Uterus (tissue), 4 donors: Measurements from ENCODE around the gene RSBN1L. TPM values are rescaled to one million over a fixed set of nuclear protein-coding genes. Genes with fewer than 3 reads are reported as not detected.
"Not testable (repeated sequence)": the region's sequence is repeated elsewhere in the genome, so short reads cannot be mapped to it uniquely, and the experiment has no call there.

Experiments
- DNase-seq, 2 donors: peaks; one replicate each; pipeline ENCODE4 v3.0.0-alpha.2; 2019 to 2020
- H3K27ac ChIP-seq, 2 donors: fragments of 200-600 bp; sonication (generic); 1 replicate in 1 of 2; 2 replicates in 1 of 2; pipeline ENCODE4 v1.5.1; 2016 to 2018
- H3K27me3 ChIP-seq, 2 donors: fragments of 200-600 bp; sonication (generic); one replicate each; pipeline ENCODE4 v1.5.1; 2018 to 2019; ENCODE audit warnings: control low read depth in 1 of 2
- H3K36me3 ChIP-seq, 2 donors: fragments of 200-600 bp; sonication (generic); one replicate each; pipeline ENCODE4 v1.5.1; 2019; ENCODE audit warnings: control low read depth in 1 of 2
- H3K4me1 ChIP-seq, 2 donors: fragments of 200-600 bp; sonication (generic); one replicate each; pipeline ENCODE4 v1.5.1; 2018 to 2019; ENCODE audit warnings: control low read depth in 1 of 2
- H3K4me3 ChIP-seq, 2 donors: fragments of 200-600 bp; sonication (generic); 1 replicate in 1 of 2; 2 replicates in 1 of 2; pipeline ENCODE4 v1.5.1; 2018 to 2019; ENCODE audit warnings: mild to moderate bottlenecking in 1 of 2
- H3K9me3 ChIP-seq, 2 donors: fragments of 200-600 bp; sonication (generic); one replicate each; pipeline ENCODE4 v1.5.1; 2019; ENCODE audit warnings: control low read depth in 1 of 2
- POLR2A ChIP-seq, 2 donors: fragments of 450-650 bp; IDR thresholded peaks; one replicate each; pipeline ENCODE4 v1.6.1; 2016; ENCODE audit warnings: antibody characterized with exemption in 2 of 2, mild to moderate bottlenecking in 1 of 2, moderate library complexity in 1 of 2
- intact Hi-C: fragments of 100-400 bp; cut with DNase I; formaldehyde crosslinking; loops from one replicate; pipeline ENCODE4 v1.15.1; 2023; ENCODE audit warnings: low total_unique reads
- total RNA-seq, 4 donors: library from RNA; depleted of rRNA in 3 of 4; stranded (reverse); fragments of >200 nt in 3 of 4; gene quantifications; one replicate each; pipeline versions ENCODE4 v1.1.0 to v1.2.4, GENCODE V29; 2014 to 2023
- TF ChIP-seq, protein P1 (sequence below), 4 experiments: fragments of 200-600 bp in 2 of 4; fragments of 450-650 bp in 2 of 4; sonication (generic) in 2 of 4; IDR thresholded peaks; one replicate each; pipeline ENCODE4 v1.5.1; 2016 to 2019; ENCODE audit warnings: antibody characterized with exemption in 4 of 4, mild to moderate bottlenecking in 2 of 4, moderate library complexity in 1 of 4
- donor health status: DM: yes; HTN: yes; CAD: no.

Gene RSBN1L
- 10 to 100 TPM; 25.1 to 55.7 (median 42.5) TPM for total RNA-seq

GRCh38 chr7:77696057-77696642 lies at the start of gene RSBN1L:
Gene RSBN1L (plus strand): TSS chr7:77696459. CDS start chr7:77696470, 11 bp downstream.
- peaks cover 0 to 7% of the 10 kb centered on the region in 2 donors for H3K4me1 ChIP-seq
- H3K36me3 ChIP-seq, result no peaks in the 10 kb centered on the region
- intact Hi-C loops, result no loop called here

DNA sequence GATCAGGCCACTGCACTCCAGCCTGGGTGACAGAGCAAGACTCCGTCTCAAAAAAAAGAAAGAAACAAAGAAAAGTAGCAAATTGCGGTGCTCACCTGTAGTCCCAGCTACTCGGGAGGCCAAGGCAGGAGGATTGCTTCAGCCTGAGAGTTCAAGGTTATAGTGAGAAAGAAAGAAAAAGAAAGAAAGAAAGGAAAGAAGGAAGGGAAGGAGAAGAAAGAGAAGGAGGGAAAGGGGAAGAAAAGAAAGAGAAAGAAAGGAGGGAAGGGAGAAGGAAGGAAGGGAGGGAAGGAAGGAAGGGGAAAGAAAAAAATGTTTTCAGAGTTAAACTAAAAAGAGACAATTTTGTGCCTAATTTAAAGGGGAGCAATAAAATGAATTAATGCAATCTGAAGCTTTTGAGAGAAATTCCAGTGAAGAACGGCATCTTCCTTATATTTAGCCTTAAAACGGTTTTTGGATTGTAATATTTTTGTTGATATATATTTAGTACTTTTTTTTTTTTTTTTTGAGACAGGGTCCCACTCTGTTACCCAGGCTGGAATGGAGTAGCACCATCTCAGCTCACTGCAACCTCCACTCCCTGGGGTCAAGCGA lies 47.4 kb upstream of the RSBN1L start:
- TF ChIP-seq POLR2A (IDR thresholded peaks at IDR 0.05), result no peak
- TF ChIP-seq, protein P1, sequence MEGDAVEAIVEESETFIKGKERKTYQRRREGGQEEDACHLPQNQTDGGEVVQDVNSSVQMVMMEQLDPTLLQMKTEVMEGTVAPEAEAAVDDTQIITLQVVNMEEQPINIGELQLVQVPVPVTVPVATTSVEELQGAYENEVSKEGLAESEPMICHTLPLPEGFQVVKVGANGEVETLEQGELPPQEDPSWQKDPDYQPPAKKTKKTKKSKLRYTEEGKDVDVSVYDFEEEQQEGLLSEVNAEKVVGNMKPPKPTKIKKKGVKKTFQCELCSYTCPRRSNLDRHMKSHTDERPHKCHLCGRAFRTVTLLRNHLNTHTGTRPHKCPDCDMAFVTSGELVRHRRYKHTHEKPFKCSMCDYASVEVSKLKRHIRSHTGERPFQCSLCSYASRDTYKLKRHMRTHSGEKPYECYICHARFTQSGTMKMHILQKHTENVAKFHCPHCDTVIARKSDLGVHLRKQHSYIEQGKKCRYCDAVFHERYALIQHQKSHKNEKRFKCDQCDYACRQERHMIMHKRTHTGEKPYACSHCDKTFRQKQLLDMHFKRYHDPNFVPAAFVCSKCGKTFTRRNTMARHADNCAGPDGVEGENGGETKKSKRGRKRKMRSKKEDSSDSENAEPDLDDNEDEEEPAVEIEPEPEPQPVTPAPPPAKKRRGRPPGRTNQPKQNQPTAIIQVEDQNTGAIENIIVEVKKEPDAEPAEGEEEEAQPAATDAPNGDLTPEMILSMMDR (IDR thresholded peaks at IDR 0.05), result no peak
- Histone ChIP-seq H3K4me1 (no peaks in the 10 kb centered on the region), H3K27ac (no peak overlapping the region), H3K27me3 (no peaks in the 10 kb centered on the region), H3K36me3 (no peaks in the 10 kb centered on the region), H3K4me3 (no peak overlapping the region), H3K9me3 (no peaks in the 10 kb centered on the region)
- intact Hi-C loops, result no loop called here
- no peak for DNase-seq

More at GRCh38 chr7:77696057-77696642, at the start of gene RSBN1L:
- Histone ChIP-seq H3K4me3 (peak within 1 kb of the TSS; percentile 73 to 96), H3K9me3 (no peaks in the 10 kb centered on the region), H3K27me3 (no peaks in the 10 kb centered on the region), H3K27ac (peak within 1 kb of the TSS; percentile 92 to 97)
- TF ChIP-seq, protein P1 (IDR thresholded peaks at IDR 0.05), result peak; percentile 24 to 68 (median 47)
- TF ChIP-seq POLR2A (IDR thresholded peaks at IDR 0.05), result peak; percentile 90 to 98
- peak; percentile 97 to 98 for DNase-seq

DNA sequence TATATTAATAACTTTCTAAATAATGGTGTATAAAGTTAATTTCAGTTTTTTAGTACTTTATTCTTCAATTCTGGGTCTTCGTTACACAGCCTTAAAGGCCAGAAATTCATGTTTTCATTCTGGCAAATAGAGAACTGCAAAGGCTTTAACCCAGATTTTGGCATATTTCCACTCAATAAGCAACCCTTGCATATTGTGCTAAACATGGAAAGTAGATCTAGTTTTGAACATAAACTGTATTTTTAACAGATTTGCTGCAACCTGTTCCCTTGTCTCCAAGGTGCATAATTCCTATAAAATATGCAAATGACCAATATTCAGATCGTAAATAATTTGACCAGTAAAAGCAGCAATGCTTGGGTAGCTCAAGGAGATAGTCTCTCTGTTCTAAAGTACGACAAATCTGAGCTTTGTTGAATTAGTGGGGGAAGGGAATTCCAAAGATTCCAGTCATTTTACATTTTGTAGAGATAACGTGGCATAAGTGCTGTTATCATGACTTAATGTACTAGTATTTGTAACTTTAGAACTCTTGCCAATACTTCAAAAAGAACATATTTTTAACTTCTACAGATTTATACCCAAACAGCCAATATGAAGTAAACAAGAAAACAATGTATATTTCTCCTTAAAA lies 46.4 kb upstream of the RSBN1L start:
- H3K36me3 ChIP-seq, result no peaks in the 10 kb centered on the region
- no peak for DNase-seq
- TF ChIP-seq, protein P1 (IDR thresholded peaks at IDR 0.05), result no peak
- no peak for TF ChIP-seq POLR2A (IDR thresholded peaks at IDR 0.05)
- H3K4me1 ChIP-seq, result no peaks in the 10 kb centered on the region
- no peak overlapping the region for H3K27ac ChIP-seq
- intact Hi-C loops, result loop anchor here (5.0 kb wide), 1 partner anchor 107 kb away; no protein-coding TSS in a partner anchor
- H3K27me3 ChIP-seq, result no peaks in the 10 kb centered on the region
- H3K9me3 ChIP-seq, result no peaks in the 10 kb centered on the region
- no peak overlapping the region for H3K4me3 ChIP-seq

GRCh38 chr7:77651575-77652162 lies 44.6 kb upstream of the RSBN1L start:
- peak in 1 of 2 donors; percentile 25 for DNase-seq
- Histone ChIP-seq H3K4me1 (no peaks in the 10 kb centered on the region), H3K36me3 (no peaks in the 10 kb centered on the region), H3K4me3 (no peak overlapping the region), H3K27ac (no peak overlapping the region), H3K9me3 (no peaks in the 10 kb centered on the region), H3K27me3 (no peaks in the 10 kb centered on the region)
- TF ChIP-seq POLR2A (IDR thresholded peaks at IDR 0.05), result no peak
- TF ChIP-seq, protein P1 (IDR thresholded peaks at IDR 0.05), result peak; percentile 61 to 73 (median 70)
- intact Hi-C loops, result loop anchor here (5.0 kb wide), 1 partner anchor 106 kb away; no protein-coding TSS in a partner anchor

DNA sequence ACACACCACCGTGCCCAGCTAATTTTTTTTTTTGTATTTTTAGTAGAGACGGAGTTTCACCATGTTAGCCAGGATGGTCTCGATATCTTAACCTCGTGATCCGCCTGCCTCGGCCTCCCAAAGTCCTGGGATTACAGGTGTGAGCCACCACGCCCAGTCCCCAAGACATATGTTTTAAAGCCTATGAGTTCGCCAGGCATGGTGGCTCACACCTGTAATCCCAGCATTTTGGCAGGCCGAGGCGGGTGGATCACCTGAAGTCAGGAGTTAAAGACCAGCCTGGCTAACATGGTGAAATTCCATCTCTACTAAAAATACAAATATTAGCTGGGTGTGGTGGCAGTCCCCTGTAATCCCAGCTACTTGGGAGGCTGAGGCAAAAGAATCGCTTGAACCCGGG lies 43.4 kb upstream of the RSBN1L start:
- H3K27me3 ChIP-seq, result not testable (repeated sequence)
- intact Hi-C loops, result loop anchor here (5.0 kb wide), 1 partner anchor 104 kb away; no protein-coding TSS in a partner anchor

More for the DNA sequence above, 43.4 kb upstream of the RSBN1L start:
- not testable (repeated sequence) for H3K4me1 ChIP-seq, H3K9me3 ChIP-seq, H3K36me3 ChIP-seq, H3K27ac ChIP-seq, H3K4me3 ChIP-seq, DNase-seq
